Loucy (cell line): Measurements from ENCODE around the gene XKR7.

Experiments used
- H2AFZ ChIP-seq: fragments of 200-600 bp; sonication (generic); 2 replicates; pipeline ENCODE4 v1.6.0; 2016; ENCODE audit warnings: antibody characterized with exemption, mild to moderate bottlenecking, low read length, moderate library complexity
- H3F3A ChIP-seq: fragments of 200-600 bp; 2 replicates; pipeline ENCODE4 v1.6.0; 2016; ENCODE audit warnings: antibody characterized with exemption, low read depth, mild to moderate bottlenecking
- H3K27me3 ChIP-seq: fragments of 200-600 bp; sonication (generic); 2 replicates; pipeline ENCODE4 v1.6.1; 2014; ENCODE audit warnings: low read length, mild to moderate bottlenecking; ENCODE audit not compliant: insufficient read depth, poor library complexity, severe bottlenecking
- H3K36me3 ChIP-seq: fragments of 200-600 bp; sonication (generic); 2 replicates; pipeline ENCODE4 v1.6.1; 2016; ENCODE audit warnings: low read length; ENCODE audit not compliant: insufficient read depth
- H3K4me1 ChIP-seq: fragments of 200-600 bp; sonication (generic); 2 replicates; pipeline ENCODE4 v1.5.1; 2014; ENCODE audit warnings: low read length, mild to moderate bottlenecking; ENCODE audit not compliant: insufficient read depth, poor library complexity, severe bottlenecking
- H3K4me2 ChIP-seq: fragments of 200-600 bp; sonication (generic); 2 replicates; pipeline ENCODE4 v1.6.0; 2014; ENCODE audit warnings: antibody characterized with exemption, low read length, low read depth, mild to moderate bottlenecking; ENCODE audit not compliant: poor library complexity, severe bottlenecking
- H3K4me3 ChIP-seq: fragments of 200-600 bp; sonication (generic); 2 replicates; pipeline ENCODE4 v1.5.1; 2014; ENCODE audit warnings: low read length, mild to moderate bottlenecking, mixed read lengths; ENCODE audit not compliant: poor library complexity, severe bottlenecking
- H3K79me2 ChIP-seq: fragments of 200-600 bp; sonication (generic); 2 replicates; pipeline ENCODE4 v1.6.1; 2014; ENCODE audit warnings: low read length; ENCODE audit not compliant: insufficient read depth
- H3K9ac ChIP-seq: fragments of 200-600 bp; sonication (generic); 2 replicates; pipeline ENCODE4 v1.6.0; 2014; ENCODE audit warnings: mild to moderate bottlenecking, low read depth, low read length, moderate library complexity; ENCODE audit not compliant: poor library complexity, severe bottlenecking
- H3K9me2 ChIP-seq: fragments of 200-600 bp; sonication (generic); replicated peaks from 2 replicates; pipeline ENCODE4 v1.6.1; 2016; ENCODE audit warnings: low read depth, low read length, mixed read lengths
- H3K9me3 ChIP-seq: fragments of 200-600 bp; sonication (generic); 2 replicates; pipeline ENCODE4 v1.6.1; 2014; ENCODE audit warnings: mild to moderate bottlenecking, antibody characterized with exemption, low read length, low read depth; ENCODE audit not compliant: insufficient read depth
- H4K20me1 ChIP-seq: fragments of 200-600 bp; sonication (generic); 2 replicates; pipeline ENCODE4 v1.6.0; 2014; ENCODE audit warnings: antibody characterized with exemption, low read length, mild to moderate bottlenecking; ENCODE audit not compliant: insufficient read depth, poor library complexity, severe bottlenecking
- CTCF ChIP-seq: fragments of 200-600 bp; sonication (generic); conservative IDR thresholded peaks from 2 replicates; pipeline ENCODE4 v1.5.1; 2014; ENCODE audit warnings: mild to moderate bottlenecking, antibody characterized with exemption, low read length
- EZH2phosphoT487 ChIP-seq: fragments of 200-600 bp; IDR thresholded peaks from 2 replicates; pipeline ENCODE4 v1.6.1; 2018; ENCODE audit warnings: antibody characterized with exemption, mild to moderate bottlenecking, moderate library complexity, borderline replicate concordance

XKR7 gene

GRCh38 chr20:31923388-31924331 lies 44.3 kb upstream of the XKR7 start:
- no peak overlapping the region for H3K4me2 ChIP-seq
- H4K20me1 ChIP-seq: no peaks in the 10 kb centered on the region
- no peaks in the 10 kb centered on the region for H3K36me3 ChIP-seq
- no peak overlapping the region for H3K4me3 ChIP-seq
- no peaks in the 10 kb centered on the region for H3K9me3 ChIP-seq
- no peaks in the 10 kb centered on the region for H3F3A ChIP-seq
- no peaks in the 10 kb centered on the region for H3K27me3 ChIP-seq
- H3K4me1 ChIP-seq: peaks cover 4% of the 10 kb centered on the region
- TF ChIP-seq EZH2phosphoT487 (no peak), CTCF (no peak)
- H3K79me2 ChIP-seq: no peaks in the 10 kb centered on the region
- H3K9ac ChIP-seq: no peak overlapping the region
- no peaks in the 10 kb centered on the region for H3K9me2 ChIP-seq
- H2AFZ ChIP-seq: no peak overlapping the region

GRCh38 chr20:31924561-31924960 lies 43.4 kb upstream of the XKR7 start:
- TF ChIP-seq EZH2phosphoT487: no peak
- H3K4me1 ChIP-seq: peaks cover 4% of the 10 kb centered on the region
- H3K27me3 ChIP-seq: no peaks in the 10 kb centered on the region
- no peak overlapping the region for H3K4me2 ChIP-seq
- H3K4me3 ChIP-seq: no peak overlapping the region
- H3K79me2 ChIP-seq: no peaks in the 10 kb centered on the region
- no peak overlapping the region for H3K9ac ChIP-seq
- H3F3A ChIP-seq: no peaks in the 10 kb centered on the region
- H4K20me1 ChIP-seq: no peaks in the 10 kb centered on the region
- H3K36me3 ChIP-seq: no peaks in the 10 kb centered on the region
- H3K9me2 ChIP-seq: no peaks in the 10 kb centered on the region
- no peak overlapping the region for H2AFZ ChIP-seq
- H3K9me3 ChIP-seq: no peaks in the 10 kb centered on the region

- H3K9ac ChIP-seq: no peak overlapping the region
- no peaks in the 10 kb centered on the region for H3K9me3 ChIP-seq
- H3K4me2 ChIP-seq: no peak overlapping the region
- H3K27me3 ChIP-seq: no peaks in the 10 kb centered on the region
- H3K79me2 ChIP-seq: no peaks in the 10 kb centered on the region
- no peaks in the 10 kb centered on the region for H4K20me1 ChIP-seq
- no peaks in the 10 kb centered on the region for H3K9me2 ChIP-seq
- H3K36me3 ChIP-seq: no peaks in the 10 kb centered on the region
- H3F3A ChIP-seq: no peaks in the 10 kb centered on the region
- no peak overlapping the region for H2AFZ ChIP-seq
- no peak for TF ChIP-seq EZH2phosphoT487
- no peak for TF ChIP-seq CTCF
- H3K4me1 ChIP-seq: peaks cover 4% of the 10 kb centered on the region
- no peak overlapping the region for H3K4me3 ChIP-seq
Observed at GRCh38 chr20:31925631-31926030, 42.3 kb upstream of the XKR7 start.

GRCh38 chr20:31926493-31926892 lies 41.5 kb upstream of the XKR7 start:
- Histone ChIP-seq H3F3A (no peaks in the 10 kb centered on the region), H4K20me1 (no peaks in the 10 kb centered on the region), H3K4me2 (no peak overlapping the region), H3K36me3 (no peaks in the 10 kb centered on the region), H3K9me3 (no peaks in the 10 kb centered on the region), H2AFZ (no peak overlapping the region), H3K9me2 (no peaks in the 10 kb centered on the region), H3K4me1 (peaks cover 4% of the 10 kb centered on the region), H3K27me3 (no peaks in the 10 kb centered on the region), H3K9ac (no peak overlapping the region), H3K79me2 (no peaks in the 10 kb centered on the region), H3K4me3 (no peak overlapping the region)
- TF ChIP-seq CTCF: no peak
- no peak for TF ChIP-seq EZH2phosphoT487
